Thyroid gland (tissue), 4 donors: ENCODE measurements around the gene CUL9. TPM values are rescaled to one million over a fixed set of nuclear protein-coding genes. Genes with fewer than 3 reads are reported as not detected.

ENCODE experiments used
- DNase-seq, 2 donors: peaks; one replicate each; pipeline ENCODE4 v3.0.0-alpha.2; 2019
- H3K27ac ChIP-seq, 3 donors: fragments of 200-600 bp; sonication (generic); 1 replicate in 2 of 3; 2 replicates in 1 of 3; pipeline ENCODE4 v1.5.1; 2016 to 2019; ENCODE audit warnings: mild to moderate bottlenecking in 1 of 3, moderate library complexity in 1 of 3
- H3K27me3 ChIP-seq: fragments of 200-600 bp; sonication (generic); one replicate; pipeline ENCODE4 v1.5.1; 2019
- H3K36me3 ChIP-seq, 2 donors: fragments of 200-600 bp; sonication (generic); one replicate each; pipeline ENCODE4 v1.5.1; 2016 to 2019
- H3K4me1 ChIP-seq, 2 donors: fragments of 200-600 bp; sonication (generic); one replicate each; pipeline ENCODE4 v1.5.1; 2017 to 2019
- H3K4me3 ChIP-seq, 3 donors: fragments of 200-600 bp; sonication (generic); replicated peaks in 1 of 3; 1 replicate in 2 of 3; 2 replicates in 1 of 3; pipeline ENCODE4 v1.5.1; 2016; ENCODE audit warnings: mild to moderate bottlenecking in 1 of 3
- H3K9me3 ChIP-seq: fragments of 200-600 bp; sonication (generic); one replicate; pipeline ENCODE4 v1.5.1; 2017
- POLR2A ChIP-seq, 2 donors: fragments of 450-650 bp; IDR thresholded peaks; one replicate each; pipeline ENCODE4 v1.6.1; 2017; ENCODE audit warnings: antibody characterized with exemption in 2 of 2, mild to moderate bottlenecking in 2 of 2, moderate library complexity in 1 of 2
- WGBS, 2 donors: methylation state at CpG; one replicate each; pipeline ENCODE4 v1.1.5; 2017; 5-methylcytosine and 5-hydroxymethylcytosine counted together
- intact Hi-C: fragments of 100-400 bp; cut with DNase I; formaldehyde crosslinking; loops from one replicate; pipeline ENCODE4 v1.15.1; 2023
- total RNA-seq, 4 donors: library from RNA; depleted of rRNA; stranded (reverse); fragments of >200 nt; gene quantifications; one replicate each; pipeline ENCODE4 v1.2.3, GENCODE V29; 2016
- TF ChIP-seq, protein P1 (sequence below), 6 experiments: fragments of 200-600 bp in 3 of 6; fragments of 450-650 bp in 3 of 6; sonication (generic) in 3 of 6; IDR thresholded peaks; one replicate each; pipeline ENCODE4 v1.5.1; 2016 to 2019; ENCODE audit warnings: antibody characterized with exemption in 6 of 6, mild to moderate bottlenecking in 2 of 6, inconsistent platforms in 1 of 6, moderate library complexity in 1 of 6

Gene CUL9
- total RNA-seq, 4 donors from 2014 or later: 39.7 to 63.3 (median 59.0) TPM

DNA sequence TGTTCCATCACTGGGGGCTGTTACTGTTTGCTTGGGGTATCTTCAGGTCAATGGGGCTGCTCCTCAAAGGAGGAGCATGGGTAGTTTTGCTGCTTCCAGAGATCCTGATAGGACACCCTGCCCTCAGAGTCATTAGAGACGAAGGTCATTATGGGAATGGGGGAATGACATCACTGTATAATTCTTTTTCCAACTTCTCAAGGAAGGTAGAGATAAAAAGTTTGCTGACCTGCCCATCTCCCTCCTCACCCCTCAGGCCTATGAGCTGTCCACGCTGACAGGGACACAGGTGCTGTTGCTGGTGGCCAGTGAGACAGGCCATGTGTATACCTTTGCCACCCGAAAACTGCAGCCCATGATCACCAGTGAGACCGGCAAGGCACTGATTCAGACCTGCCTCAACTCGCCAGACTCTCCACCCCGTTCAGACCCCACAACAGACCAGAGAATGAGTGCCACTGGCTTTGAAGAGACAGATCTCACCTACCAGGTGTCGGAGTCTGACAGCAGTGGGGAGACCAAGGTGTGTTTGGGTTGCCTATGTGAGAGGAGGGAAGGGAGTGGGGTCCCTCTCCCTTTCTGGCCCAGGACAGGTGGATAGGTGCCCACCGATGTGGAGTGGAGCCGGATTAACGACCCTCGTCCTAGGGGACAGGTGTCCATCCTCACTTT, 8.3 kb upstream of the CUL9 start:
- TF ChIP-seq, protein P1, sequence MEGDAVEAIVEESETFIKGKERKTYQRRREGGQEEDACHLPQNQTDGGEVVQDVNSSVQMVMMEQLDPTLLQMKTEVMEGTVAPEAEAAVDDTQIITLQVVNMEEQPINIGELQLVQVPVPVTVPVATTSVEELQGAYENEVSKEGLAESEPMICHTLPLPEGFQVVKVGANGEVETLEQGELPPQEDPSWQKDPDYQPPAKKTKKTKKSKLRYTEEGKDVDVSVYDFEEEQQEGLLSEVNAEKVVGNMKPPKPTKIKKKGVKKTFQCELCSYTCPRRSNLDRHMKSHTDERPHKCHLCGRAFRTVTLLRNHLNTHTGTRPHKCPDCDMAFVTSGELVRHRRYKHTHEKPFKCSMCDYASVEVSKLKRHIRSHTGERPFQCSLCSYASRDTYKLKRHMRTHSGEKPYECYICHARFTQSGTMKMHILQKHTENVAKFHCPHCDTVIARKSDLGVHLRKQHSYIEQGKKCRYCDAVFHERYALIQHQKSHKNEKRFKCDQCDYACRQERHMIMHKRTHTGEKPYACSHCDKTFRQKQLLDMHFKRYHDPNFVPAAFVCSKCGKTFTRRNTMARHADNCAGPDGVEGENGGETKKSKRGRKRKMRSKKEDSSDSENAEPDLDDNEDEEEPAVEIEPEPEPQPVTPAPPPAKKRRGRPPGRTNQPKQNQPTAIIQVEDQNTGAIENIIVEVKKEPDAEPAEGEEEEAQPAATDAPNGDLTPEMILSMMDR (IDR thresholded peaks at IDR 0.05): no peak
- TF ChIP-seq POLR2A (IDR thresholded peaks at IDR 0.05): no peak
- Histone ChIP-seq H3K27ac (peak overlapping the region; percentile 96 to 99 (median 98)), H3K4me1 (peaks cover 25 to 29% of the 10 kb centered on the region in 2 donors), H3K36me3 (peaks cover 24 to 26% of the 10 kb centered on the region in 2 donors), H3K4me3 (peak overlapping the region in 2 of 3 donors; percentile 22 to 30), H3K9me3 (no peaks in the 10 kb centered on the region), H3K27me3 (no peaks in the 10 kb centered on the region)
- peak in 1 of 2 donors; percentile 12 for DNase-seq
- 58 to 63% methylated on average over 9 to 11 of the region's 11 CpGs for WGBS, 2 donors
- intact Hi-C loops: no loop called here

DNA sequence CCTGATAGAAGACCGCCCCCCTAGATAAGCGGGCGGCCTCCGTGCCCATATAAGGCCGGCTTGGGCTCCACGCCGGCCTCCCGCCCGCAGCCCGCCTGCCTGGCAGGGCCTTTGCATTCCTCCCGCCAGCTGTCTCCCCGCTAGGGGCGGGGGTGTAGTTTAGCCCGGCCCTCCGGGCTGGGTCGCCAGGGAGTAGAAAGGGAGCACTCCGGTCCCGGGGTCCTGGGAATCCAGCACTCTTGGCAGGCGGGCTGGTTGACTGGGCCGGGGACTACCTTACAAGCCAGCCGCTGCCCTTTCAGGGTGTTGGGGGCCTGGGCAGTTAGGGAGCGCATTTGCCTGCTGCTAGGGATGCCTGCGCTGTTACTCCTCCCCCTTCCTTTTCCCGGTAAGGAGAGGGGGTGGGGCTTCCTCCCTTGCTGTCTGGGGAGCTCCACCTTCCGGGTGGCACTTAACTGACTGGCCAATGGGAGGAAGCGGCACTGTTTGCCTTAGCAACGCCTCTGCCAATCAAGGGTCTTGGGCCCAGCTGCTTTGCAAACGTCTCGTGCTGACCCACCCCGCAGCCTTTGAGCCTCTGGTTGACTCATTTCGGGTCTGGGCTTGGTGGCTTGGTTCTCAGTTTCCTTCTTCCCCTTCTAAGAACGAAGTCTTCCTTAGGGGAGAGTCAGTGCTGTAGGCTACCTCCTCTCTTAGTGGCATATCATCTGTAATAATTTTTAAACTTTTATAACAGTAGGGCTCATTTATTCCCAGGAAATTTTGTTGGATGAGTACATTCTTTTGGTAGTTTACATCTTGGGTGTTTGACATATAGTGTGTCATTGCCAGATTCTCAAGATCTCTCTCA, 7.5 kb upstream of the CUL9 start:
- Histone ChIP-seq H3K36me3 (peaks cover 32 to 33% of the 10 kb centered on the region in 2 donors), H3K9me3 (no peaks in the 10 kb centered on the region), H3K27ac (peak overlapping the region; percentile 96 to 99 (median 98)), H3K4me1 (peaks cover 25 to 29% of the 10 kb centered on the region in 2 donors), H3K4me3 (peak overlapping the region in 2 of 3 donors; percentile 22 to 30), H3K27me3 (no peaks in the 10 kb centered on the region)
- peak; percentile 98 to 99 for DNase-seq
- intact Hi-C loops: no loop called here
- WGBS, 2 donors: 1% methylated on average over 14 to 24 of the region's 32 CpGs
- peak; percentile 79 to 96 for TF ChIP-seq POLR2A (IDR thresholded peaks at IDR 0.05)
- TF ChIP-seq, protein P1 (IDR thresholded peaks at IDR 0.05): peak in 3 of 6 experiments; percentile 10 to 39 (median 23)

DNA sequence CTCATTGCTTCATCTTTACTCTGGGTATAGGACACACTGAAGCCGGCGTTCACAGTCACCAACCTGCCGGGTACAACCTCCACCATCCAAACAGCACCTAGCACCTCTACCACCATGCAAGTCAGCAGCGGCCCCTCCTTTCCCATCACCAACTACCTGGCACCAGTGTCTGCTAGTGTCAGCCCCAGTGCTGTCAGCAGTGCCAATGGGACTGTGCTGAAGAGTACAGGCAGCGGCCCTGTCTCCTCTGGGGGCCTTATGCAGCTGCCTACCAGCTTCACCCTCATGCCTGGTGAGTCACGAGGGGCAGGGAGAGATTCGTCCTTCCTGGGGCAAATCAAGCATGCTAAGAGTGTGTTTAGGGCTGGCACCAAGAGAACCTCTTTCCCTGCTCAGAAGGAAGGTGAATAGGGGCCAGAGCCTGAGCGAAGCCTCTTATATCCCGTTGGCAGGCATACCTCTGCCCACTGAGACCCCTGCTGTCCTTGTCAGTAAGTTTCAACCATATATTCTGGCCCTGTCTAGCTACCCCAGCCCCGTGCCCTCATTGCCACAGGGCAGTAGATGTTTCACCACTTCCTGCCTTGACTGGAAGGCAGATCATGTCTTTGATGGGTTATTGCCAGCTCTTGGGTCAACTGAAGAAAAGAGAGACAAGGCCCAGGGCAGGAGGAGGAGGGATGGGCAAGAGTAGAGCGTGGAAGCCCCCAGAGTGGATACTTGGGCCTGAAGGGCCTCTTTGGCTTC, 6.1 kb upstream of the CUL9 start:
- intact Hi-C loops: no loop called here
- DNase-seq: no peak
- Histone ChIP-seq H3K36me3 (peaks cover 36 to 39% of the 10 kb centered on the region in 2 donors), H3K27me3 (no peaks in the 10 kb centered on the region), H3K4me1 (peaks cover 22 to 29% of the 10 kb centered on the region in 2 donors), H3K9me3 (no peaks in the 10 kb centered on the region), H3K4me3 (no peak overlapping the region), H3K27ac (peak overlapping the region in 1 of 3 donors; percentile 99)
- WGBS, 2 donors: 95 to 97% methylated on average over 8 to 11 of the region's 11 CpGs
- TF ChIP-seq, protein P1 (IDR thresholded peaks at IDR 0.05): no peak
- no peak for TF ChIP-seq POLR2A (IDR thresholded peaks at IDR 0.05)

DNA sequence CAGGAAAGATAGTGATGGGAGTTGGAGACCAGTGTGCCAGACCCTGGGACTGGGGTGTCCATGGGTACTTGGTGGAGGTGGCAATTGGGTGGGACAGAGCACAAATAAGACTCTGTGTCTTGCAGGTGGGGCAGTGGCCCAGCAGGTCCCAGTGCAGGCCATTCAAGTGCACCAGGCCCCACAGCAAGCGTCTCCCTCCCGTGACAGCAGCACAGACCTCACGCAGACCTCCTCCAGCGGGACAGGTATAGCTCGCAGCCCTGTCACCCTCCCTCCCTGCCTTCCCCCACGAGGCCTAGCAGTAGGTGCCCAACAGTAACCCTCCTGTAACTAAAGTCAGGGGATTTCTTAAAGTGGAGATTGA, 5.6 kb upstream of the CUL9 start:
- peak overlapping the region in 1 of 3 donors; percentile 10 for H3K27ac ChIP-seq
- no peaks in the 10 kb centered on the region for H3K27me3 ChIP-seq
- no peak overlapping the region for H3K4me3 ChIP-seq
- no peak for DNase-seq
- H3K9me3 ChIP-seq: no peaks in the 10 kb centered on the region
- TF ChIP-seq, protein P1 (IDR thresholded peaks at IDR 0.05): no peak
- no peak for TF ChIP-seq POLR2A (IDR thresholded peaks at IDR 0.05)
- H3K4me1 ChIP-seq: peaks cover 25 to 31% of the 10 kb centered on the region in 2 donors
- intact Hi-C loops: no loop called here
- H3K36me3 ChIP-seq: peaks cover 36 to 39% of the 10 kb centered on the region in 2 donors
- WGBS, 2 donors: 92 to 100% methylated on average over 6 of the region's 6 CpGs
